Raji (cell line): ENCODE measurements around the gene OR6C70.

Experiments
- POLR2A ChIP-seq: IDR thresholded peaks from 2 replicates; pipeline ENCODE4 v1.6.1; 2011; ENCODE audit warnings: low read depth, low read length, control low read depth; ENCODE audit not compliant: insufficient read depth

Gene OR6C70

DNA sequence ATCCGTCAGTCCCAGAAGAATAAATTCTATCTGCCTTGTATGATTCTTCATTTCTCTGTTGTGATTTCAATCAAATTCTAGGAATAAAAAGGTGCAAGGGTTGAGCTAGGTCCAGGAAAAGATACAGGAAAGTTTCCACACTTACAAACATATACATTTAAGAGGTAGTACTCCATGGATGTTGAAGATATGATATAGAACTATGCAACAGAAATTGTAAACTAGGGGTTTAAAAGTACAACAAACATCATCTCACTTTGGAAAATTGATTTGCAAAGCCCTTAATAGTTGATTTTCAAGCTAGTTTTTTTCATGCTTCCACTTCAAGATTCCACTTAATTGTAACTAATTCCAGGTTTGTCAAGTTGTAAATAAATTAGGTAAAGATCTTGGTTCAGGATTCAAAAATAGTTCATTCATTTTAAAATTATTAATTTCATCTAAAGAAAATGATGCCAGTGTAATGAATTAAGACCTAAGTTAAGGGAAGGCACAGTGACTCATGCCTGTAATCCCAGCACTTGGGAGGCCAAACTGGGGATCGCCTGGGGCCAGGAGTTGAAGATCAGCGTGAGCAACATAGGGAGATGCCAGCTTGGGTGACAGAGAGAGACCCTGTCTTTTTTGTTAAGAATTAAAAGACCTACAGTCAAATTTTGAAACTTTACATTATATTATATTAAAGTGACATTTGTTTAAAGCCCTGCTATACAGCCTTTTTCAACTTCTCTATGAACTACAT is at the start of gene OR6C70:
TSS of gene OR6C70 (minus strand) at position 51 of the 742 bp plus-strand sequence. CDS start at position 51, 0 bp downstream.
- no peak for TF ChIP-seq POLR2A

GRCh38 chr12:55516391-55516790 is 46.5 kb upstream of the OR6C70 start:
- no peak for TF ChIP-seq POLR2A

- TF ChIP-seq POLR2A: no peak
Observed at GRCh38 chr12:55515696-55516095, 45.8 kb upstream of the OR6C70 start.

DNA sequence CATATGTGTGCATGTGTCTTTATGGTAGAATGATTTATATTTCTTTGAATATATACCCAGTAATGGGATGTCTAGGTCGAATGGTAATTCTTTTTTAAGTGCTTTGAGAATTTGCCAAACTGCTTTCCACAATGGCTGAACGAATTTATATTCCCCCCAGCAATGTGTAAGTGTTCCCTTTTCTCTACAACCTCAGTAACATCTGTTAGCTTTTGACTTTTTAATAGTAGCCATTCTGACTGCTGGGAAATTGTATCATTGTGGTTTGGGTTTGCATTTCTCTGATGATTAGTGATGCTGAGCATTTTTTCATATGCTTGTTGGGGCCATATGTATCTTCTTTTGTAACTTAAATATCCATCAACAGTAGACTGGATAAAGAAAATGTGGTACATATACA is 31.7 kb upstream of the OR6C70 start:
- no peak for TF ChIP-seq POLR2A

GRCh38 chr12:55499810-55500252 is 29.9 kb upstream of the OR6C70 start:
- TF ChIP-seq POLR2A: no peak

DNA sequence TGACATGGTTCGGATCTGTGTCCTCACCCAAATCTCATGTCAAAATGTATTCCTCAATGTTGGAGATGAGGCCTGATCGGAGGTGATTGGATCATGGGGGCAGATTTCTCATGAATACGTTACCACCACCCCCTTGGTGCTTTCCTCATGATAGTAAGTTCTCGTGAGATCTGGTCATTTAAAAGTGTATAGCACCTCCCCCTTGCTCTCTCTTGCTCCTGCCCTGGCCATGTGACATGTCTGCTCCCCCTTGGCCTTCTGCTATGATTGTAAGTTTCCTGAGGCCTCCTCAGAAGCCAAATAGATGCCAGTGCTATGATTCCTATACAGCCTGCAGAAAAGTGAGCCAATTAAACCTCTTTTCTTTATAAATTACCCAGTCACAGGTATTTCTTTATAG is 29.3 kb upstream of the OR6C70 start:
- TF ChIP-seq POLR2A: no peak

DNA sequence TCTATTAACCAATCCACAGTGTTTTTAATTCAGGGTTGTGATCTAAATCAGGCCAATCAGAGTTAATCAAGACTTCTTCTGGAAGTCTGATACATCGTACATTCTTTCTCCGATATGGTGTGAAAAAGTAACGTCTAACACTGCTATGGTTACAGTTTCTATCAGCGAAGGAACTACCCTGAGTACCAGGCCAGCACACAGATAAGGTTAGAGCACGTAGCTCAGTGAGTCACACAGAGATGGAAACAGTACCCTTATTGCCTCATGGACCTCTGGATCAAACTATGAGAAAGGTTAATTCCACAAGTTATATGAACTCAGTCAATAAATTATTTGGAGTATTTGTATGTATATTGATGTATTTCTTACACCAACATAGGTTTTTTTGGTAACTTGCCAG is 25.6 kb upstream of the OR6C70 start:
- TF ChIP-seq POLR2A: no peak

- no peak for TF ChIP-seq POLR2A
Observed at GRCh38 chr12:55492078-55492477, 22.1 kb upstream of the OR6C70 start, which contains the start of gene OR6C68. OR6C68 (plus strand) TSS chr12:55492378; CDS start chr12:55492378, 0 bp downstream.

GRCh38 chr12:55472264-55472663 is 2.3 kb upstream of the OR6C70 start:
- no peak for TF ChIP-seq POLR2A

DNA sequence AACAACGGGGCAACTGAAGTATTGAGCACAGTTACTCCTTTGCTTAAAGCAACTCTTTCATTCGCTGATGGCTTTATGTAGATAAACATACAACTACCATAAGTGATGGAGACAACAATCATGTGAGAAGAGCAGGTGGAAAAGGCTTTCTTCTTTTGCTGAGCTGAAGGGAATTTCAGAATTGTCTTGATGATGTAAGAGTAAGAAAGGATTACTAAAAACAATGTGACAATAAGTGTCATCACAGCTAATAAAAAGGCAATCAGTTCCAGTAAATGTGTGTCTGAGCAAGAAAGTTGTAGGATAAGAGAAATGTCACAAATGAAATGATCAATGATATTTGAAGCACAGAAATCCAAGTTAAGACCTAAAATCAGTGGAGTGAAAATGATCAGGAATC is 647 bp downstream of the OR6C70 start:
- no peak for TF ChIP-seq POLR2A

GRCh38 chr12:55467836-55468235 is 2.1 kb downstream of the OR6C70 start:
- TF ChIP-seq POLR2A: no peak

- TF ChIP-seq POLR2A: no peak
Observed at GRCh38 chr12:55448825-55449224, 21.1 kb downstream of the OR6C70 start.

DNA sequence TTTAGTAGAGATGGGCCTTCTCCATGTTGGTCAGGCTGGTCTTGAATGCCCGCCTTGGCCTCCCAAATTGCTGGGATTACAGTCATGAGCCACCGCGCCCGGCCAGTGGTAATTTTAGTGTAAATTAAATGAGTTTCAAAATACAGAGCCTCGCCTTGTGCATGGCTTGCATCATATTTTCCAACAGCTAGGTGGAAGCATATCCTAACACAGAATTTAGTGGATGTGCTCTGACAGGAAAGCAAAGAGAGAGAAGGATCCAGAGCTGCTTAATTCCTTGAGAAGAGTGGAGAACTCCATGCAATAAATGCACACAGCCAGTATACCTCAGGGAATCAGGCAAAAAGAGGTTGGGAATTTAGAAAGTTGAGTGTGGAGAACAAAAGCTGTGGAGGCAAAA is 23.6 kb downstream of the OR6C70 start:
- TF ChIP-seq POLR2A: no peak

DNA sequence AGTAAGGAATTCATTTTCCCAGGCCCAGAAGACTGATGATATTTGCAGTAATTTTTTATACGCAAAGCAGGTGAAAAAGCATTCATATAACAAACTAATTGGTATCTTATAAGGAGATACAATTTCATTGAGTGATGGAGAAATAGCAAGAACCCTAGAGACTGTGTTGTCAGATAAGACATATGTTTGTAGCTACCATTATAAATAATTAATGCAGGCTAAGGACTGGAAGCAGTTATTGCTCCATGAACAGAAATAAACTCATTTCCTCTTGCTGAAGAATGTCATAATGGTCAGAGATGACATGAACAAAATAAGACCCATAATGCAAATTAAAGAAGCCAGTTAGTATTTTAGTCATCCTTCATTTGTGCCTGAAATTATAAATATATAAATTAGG is 24.6 kb downstream of the OR6C70 start:
- no peak for TF ChIP-seq POLR2A

GRCh38 chr12:55443776-55444175 is 26.2 kb downstream of the OR6C70 start, which contains the start of gene OR6C2:
OR6C2 (plus strand) TSS chr12:55444076; CDS start chr12:55452214, 8,138 bp downstream.
- TF ChIP-seq POLR2A: no peak

DNA sequence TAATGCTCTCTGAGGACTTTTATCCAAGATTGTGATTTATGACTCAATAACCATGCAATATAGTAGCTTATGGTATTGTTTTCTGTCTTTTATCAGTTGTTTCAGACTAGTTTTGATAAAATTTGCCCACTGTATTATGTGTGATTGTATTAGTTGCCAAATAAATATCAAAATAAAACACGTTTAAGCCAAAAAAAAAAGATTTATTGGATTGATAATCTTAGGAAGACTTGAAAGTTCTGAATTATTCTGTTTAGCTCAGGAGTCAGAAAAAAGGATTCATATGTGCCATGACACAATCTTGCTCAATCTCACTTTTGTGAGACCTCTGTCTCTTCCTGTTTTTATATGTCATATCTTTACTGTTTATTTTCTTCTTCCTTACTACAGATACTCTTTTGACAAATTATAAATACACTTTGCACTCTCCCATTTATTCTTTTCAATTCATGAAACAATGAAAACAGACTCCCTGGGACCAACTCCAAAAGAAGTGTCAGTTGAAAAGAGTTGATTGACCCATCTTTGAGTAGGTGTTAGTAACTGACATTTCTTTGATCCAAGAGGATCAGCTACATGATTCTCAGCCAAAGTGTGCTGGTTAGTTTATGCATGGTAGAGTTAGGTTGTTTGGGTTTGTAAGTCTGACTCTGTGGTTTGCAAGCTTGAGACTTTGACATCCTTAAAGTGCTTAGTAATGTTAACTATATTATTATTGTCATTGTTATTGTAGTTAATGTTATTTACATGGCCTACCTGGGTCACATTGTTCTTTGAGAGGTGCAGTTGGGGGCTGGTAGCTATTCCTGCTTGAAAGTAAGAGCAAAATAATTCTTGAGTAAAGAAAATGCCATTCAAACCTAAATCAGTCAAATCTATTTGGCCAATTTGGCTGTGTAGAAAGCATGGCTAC is 41.4 kb downstream of the OR6C70 start:
- no peak for TF ChIP-seq POLR2A
